ENCODE measurements around the gene FBXL2.
"Not testable (repeated sequence)": the region's sequence is repeated elsewhere in the genome, so short reads cannot be mapped to it uniquely, and the experiment has no call there.

FBXL2 gene

GRCh38 chr3:33331414-33331813 lies 54.2 kb downstream of the FBXL2 start:
- TF ChIP-seq CTCF (conservative IDR thresholded peaks at IDR 0.05; ENCODE audit: low read depth, low read length): no peak
- peak; percentile 33 for DNase-seq (ENCODE audit: low read depth)
- no peak overlapping the region for H3K4me3 ChIP-seq (ENCODE audit: low read depth, low read length)

GRCh38 chr3:33334364-33334763 lies 57.1 kb downstream of the FBXL2 start:
- H3K4me3 ChIP-seq (ENCODE audit: low read depth, low read length): no peak overlapping the region
- no peak for DNase-seq (ENCODE audit: low read depth)
- TF ChIP-seq CTCF (conservative IDR thresholded peaks at IDR 0.05; ENCODE audit: low read depth, low read length): no peak

- not testable (repeated sequence) for DNase-seq (ENCODE audit: low read depth); H3K4me3 ChIP-seq (ENCODE audit: low read depth, low read length)
Measured at GRCh38 chr3:33338936-33339465, 61.8 kb downstream of the FBXL2 start.

- TF ChIP-seq CTCF (conservative IDR thresholded peaks at IDR 0.05; ENCODE audit: low read depth, low read length): no peak
- DNase-seq (ENCODE audit: low read depth): no peak
Measured at GRCh38 chr3:33339758-33340157, 62.5 kb downstream of the FBXL2 start.

GRCh38 chr3:33355611-33356010 lies 78.4 kb downstream of the FBXL2 start:
- TF ChIP-seq CTCF (conservative IDR thresholded peaks at IDR 0.05; ENCODE audit: low read depth, low read length): no peak
- DNase-seq (ENCODE audit: low read depth): peak; percentile 69
- H3K4me3 ChIP-seq (ENCODE audit: low read depth, low read length): no peak overlapping the region

More at GRCh38 chr3:33339758-33340157, 62.5 kb downstream of the FBXL2 start:
- no peak overlapping the region for H3K4me3 ChIP-seq (ENCODE audit: low read depth, low read length)

GRCh38 chr3:33358172-33358781 lies 81.0 kb downstream of the FBXL2 start:
- H3K4me3 ChIP-seq (ENCODE audit: low read depth, low read length): no peak overlapping the region
- DNase-seq (ENCODE audit: low read depth): no peak
- TF ChIP-seq CTCF (conservative IDR thresholded peaks at IDR 0.05; ENCODE audit: low read depth, low read length): no peak

GRCh38 chr3:33360136-33360825 lies 83.0 kb downstream of the FBXL2 start:
- no peak for TF ChIP-seq CTCF (conservative IDR thresholded peaks at IDR 0.05; ENCODE audit: low read depth, low read length)
- DNase-seq (ENCODE audit: low read depth): peak; percentile 58
- no peak overlapping the region for H3K4me3 ChIP-seq (ENCODE audit: low read depth, low read length)
